H9 (cell line): Measurements from ENCODE around the gene TCF4. TPM values are rescaled to one million over a fixed set of nuclear protein-coding genes. Genes with fewer than 3 reads are reported as not detected.

Source experiments
- DNase-seq: peaks from one replicate; pipeline ENCODE4 v3.0.0-alpha.2; 2017
- H2AFZ ChIP-seq: one replicate; pipeline ENCODE4 v1.6.1; 2013; ENCODE audit warnings: mild to moderate bottlenecking, low read length, control low read depth, moderate library complexity
- H2AK5ac ChIP-seq: 2 replicates; pipeline ENCODE4 v1.6.1; 2013; ENCODE audit warnings: low read length, control low read depth, mixed read lengths; ENCODE audit not compliant: insufficient read length
- H2BK120ac ChIP-seq: one replicate; pipeline ENCODE4 v1.6.1; 2013; ENCODE audit warnings: low read depth, mild to moderate bottlenecking, low read length, control low read depth, inconsistent platforms; ENCODE audit not compliant: poor library complexity, severe bottlenecking
- H2BK12ac ChIP-seq: 2 replicates; pipeline ENCODE4 v1.6.1; 2013; ENCODE audit warnings: low read length, control low read depth, mixed read lengths, low read depth; ENCODE audit not compliant: insufficient read length
- H2BK15ac ChIP-seq: 2 replicates; pipeline ENCODE4 v1.6.1; 2013; ENCODE audit warnings: low read depth, low read length, control low read depth
- H2BK20ac ChIP-seq: one replicate; pipeline ENCODE4 v1.6.1; 2013; ENCODE audit warnings: low read depth, mild to moderate bottlenecking, low read length, control low read depth, inconsistent platforms; ENCODE audit not compliant: poor library complexity, severe bottlenecking
- H2BK5ac ChIP-seq: 2 replicates; pipeline ENCODE4 v1.6.1; 2013; ENCODE audit warnings: low read length, control low read depth, mixed read lengths; ENCODE audit not compliant: insufficient read length
- H3K14ac ChIP-seq: 2 replicates; pipeline ENCODE4 v1.6.1; 2013; ENCODE audit warnings: low read length, control low read depth; ENCODE audit not compliant: insufficient read depth
- H3K18ac ChIP-seq: 2 replicates; pipeline ENCODE4 v1.6.1; 2013; ENCODE audit warnings: low read depth, mild to moderate bottlenecking, mixed read lengths, low read length, control low read depth; ENCODE audit not compliant: insufficient read length
- H3K23ac ChIP-seq: 2 replicates; pipeline ENCODE4 v1.6.1; 2013; ENCODE audit warnings: low read length, control low read depth, mixed read lengths, low read depth; ENCODE audit not compliant: insufficient read length
- H3K23me2 ChIP-seq: 2 replicates; pipeline ENCODE4 v1.6.1; 2013; ENCODE audit warnings: low read depth, mild to moderate bottlenecking, mixed read lengths, low read length, control low read depth; ENCODE audit not compliant: insufficient read length, poor library complexity, severe bottlenecking
- H3K27ac ChIP-seq: 2 replicates; pipeline ENCODE4 v1.5.1; 2013; ENCODE audit warnings: low read length, control low read depth, mixed read lengths, low read depth; ENCODE audit not compliant: insufficient read length
- H3K27me3 ChIP-seq: 2 replicates; pipeline ENCODE4 v1.6.1; 2013; ENCODE audit warnings: low read length, control low read depth, inconsistent platforms; ENCODE audit not compliant: insufficient read depth
- H3K4ac ChIP-seq: 2 replicates; pipeline ENCODE4 v1.6.1; 2013; ENCODE audit warnings: low read depth, mild to moderate bottlenecking, control low read depth, inconsistent platforms, low read length, moderate library complexity
- H3K4me1 ChIP-seq: 2 replicates; pipeline ENCODE4 v1.6.1; 2013; ENCODE audit warnings: low read length, control low read depth, inconsistent platforms; ENCODE audit not compliant: insufficient read depth
- H3K4me2 ChIP-seq: 2 replicates; pipeline ENCODE4 v1.6.1; 2013; ENCODE audit warnings: low read length, control low read depth, mixed read lengths; ENCODE audit not compliant: insufficient read length, insufficient read depth
- H3K56ac ChIP-seq: 2 replicates; pipeline ENCODE4 v1.6.1; 2013; ENCODE audit warnings: low read depth, mild to moderate bottlenecking, mixed read lengths, low read length, control low read depth; ENCODE audit not compliant: insufficient read length
- H3K79me1 ChIP-seq: 2 replicates; pipeline ENCODE4 v1.6.1; 2013; ENCODE audit warnings: low read depth, mild to moderate bottlenecking, moderate library complexity, low read length, control low read depth, inconsistent platforms; ENCODE audit not compliant: insufficient read depth, poor library complexity, severe bottlenecking
- H3K79me2 ChIP-seq: 2 replicates; pipeline ENCODE4 v1.6.1; 2013; ENCODE audit warnings: low read length, control low read depth, inconsistent platforms; ENCODE audit not compliant: insufficient read depth
- H3K9ac ChIP-seq: 2 replicates; pipeline ENCODE4 v1.6.1; 2013; ENCODE audit warnings: low read length, control low read depth, mixed read lengths; ENCODE audit not compliant: insufficient read length; ENCODE audit errors: extremely low read depth
- H3K9me3 ChIP-seq: one replicate; pipeline ENCODE4 v1.6.1; 2013; ENCODE audit warnings: low read depth, low read length, inconsistent platforms; ENCODE audit not compliant: control insufficient read depth
- H3T11ph ChIP-seq: one replicate; pipeline ENCODE4 v1.6.1; 2013; ENCODE audit warnings: mild to moderate bottlenecking, low read length, control low read depth, inconsistent platforms
- H4K20me1 ChIP-seq: one replicate; pipeline ENCODE4 v1.6.1; 2013; ENCODE audit not compliant: control insufficient read depth, insufficient read length, insufficient read depth
- H4K5ac ChIP-seq: 2 replicates; pipeline ENCODE4 v1.6.1; 2013; ENCODE audit warnings: low read depth, mild to moderate bottlenecking, mixed read lengths, low read length, control low read depth; ENCODE audit not compliant: insufficient read length
- H4K8ac ChIP-seq: replicated peaks from 2 replicates; pipeline ENCODE4 v1.6.1; 2013; ENCODE audit warnings: low read length, control low read depth, mixed read lengths, low read depth; ENCODE audit not compliant: insufficient read length
- H4K91ac ChIP-seq: 2 replicates; pipeline ENCODE4 v1.6.1; 2013; ENCODE audit warnings: low read depth, mild to moderate bottlenecking, moderate library complexity, mixed read lengths, low read length, control low read depth; ENCODE audit not compliant: insufficient read length
- H3K27ac Mint-ChIP-seq, 3 experiments: 2 replicates in 2 of 3; 3 replicates in 1 of 3; pipeline ENCODE4 v1.8.0; 2020 to 2021; ENCODE audit warnings: mixed read lengths in 3 of 3, mild to moderate bottlenecking in 1 of 3, moderate library complexity in 1 of 3
- H3K27me3 Mint-ChIP-seq: 2 replicates; pipeline ENCODE4 v1.8.0; 2021; ENCODE audit warnings: low read depth, mild to moderate bottlenecking, moderate library complexity, mixed read lengths
- H3K36me3 Mint-ChIP-seq, 3 experiments: 2 replicates in 2 of 3; 3 replicates in 1 of 3; pipeline ENCODE4 v1.8.0; 2020 to 2021; ENCODE audit warnings: low read depth in 3 of 3, mixed read lengths in 3 of 3; ENCODE audit not compliant: insufficient read depth in 1 of 3
- H3K4me1 Mint-ChIP-seq, 2 experiments: 2 replicates each; pipeline ENCODE4 v1.8.0; 2020; ENCODE audit warnings: mixed read lengths in 2 of 2
- H3K4me3 Mint-ChIP-seq, 2 experiments: 2 replicates in 1 of 2; 3 replicates in 1 of 2; pipeline ENCODE4 v1.8.0; 2020 to 2021; ENCODE audit warnings: mild to moderate bottlenecking in 2 of 2, mixed read lengths in 2 of 2, moderate library complexity in 1 of 2
- H3K9me3 Mint-ChIP-seq, 2 experiments: 2 replicates in 1 of 2; 3 replicates in 1 of 2; pipeline ENCODE4 v1.8.0; 2020; ENCODE audit warnings: mild to moderate bottlenecking in 2 of 2, mixed read lengths in 2 of 2, moderate library complexity in 1 of 2
- CTCF ChIP-seq: fragments of 200-600 bp; sonication (generic); conservative IDR thresholded peaks from 3 replicates; pipeline ENCODE4 v1.8.0; 2021; ENCODE audit warnings: antibody characterized with exemption, mild to moderate bottlenecking
- WGBS: extraction: QIAGEN DNeasy Blood & Tissue Kit; methylation state at CpG from one replicate; pipeline ENCODE4 v1.1.7; 2013; ENCODE audit warnings: missing lambda C conversion rate, low lambda C conversion rate, mixed read lengths; ENCODE audit not compliant: insufficient read length; ENCODE audit errors: extremely low coverage; 5-methylcytosine and 5-hydroxymethylcytosine counted together
- total RNA-seq: library from RNA; stranded (reverse); gene quantifications from 2 replicates; pipeline ENCODE4 v1.2.1, GENCODE V29; 2021

The TCF4 gene
- total RNA-seq, 1 experiment from 2014 or later, result 99.4 TPM

GRCh38 chr18:55486936-55487335 is 101.1 kb downstream of the TCF4 start:
- H3K4me1 Mint-ChIP-seq, result peaks cover 49 to 55% of the 10 kb centered on the region in 2 experiments
- WGBS, result no CpG with 5 or more reads among the region's 3 CpGs

More at GRCh38 chr18:55486936-55487335, 101.1 kb downstream of the TCF4 start:
- Mint-ChIP-seq H3K27me3 (peaks cover 1% of the 10 kb centered on the region; the same call in 1 of the 2 replicates), H3K27ac (peak overlapping the region in 1 of 3 experiments; percentile 12; a peak in 2 of 7 replicates), H3K9me3 (no peaks in the 10 kb centered on the region), H3K36me3 (peaks cover 5 to 6% (median 6%) of the 10 kb centered on the region in 3 experiments; a peak in 4 of 7 replicates), H3K4me3 (no peak overlapping the region; a peak in 2 of 5 replicates)
- Histone ChIP-seq H4K8ac (no peak overlapping the region), H3K27ac (no peak overlapping the region), H2BK20ac (no peak overlapping the region), H3K18ac (no peak overlapping the region), H3K79me1 (peaks cover 4% of the 10 kb centered on the region), H2BK5ac (no peak overlapping the region), H2BK120ac (no peak overlapping the region), H3K14ac (no peak overlapping the region), H3K4me1 (peaks cover 17% of the 10 kb centered on the region; the same call in 1 of the 2 replicates), H4K20me1 (no peaks in the 10 kb centered on the region), H4K5ac (no peak overlapping the region), H2AFZ (no peak overlapping the region), H3K23ac (no peak overlapping the region), H3K9ac (no peak overlapping the region), H3K4ac (no peak overlapping the region), H4K91ac (no peak overlapping the region), H3K23me2 (no peaks in the 10 kb centered on the region), H3K79me2 (peaks cover 14% of the 10 kb centered on the region; the same call in 1 of the 2 replicates), H2AK5ac (no peak overlapping the region), H3K4me2 (no peak overlapping the region), H2BK15ac (no peak overlapping the region), H3K27me3 (no peaks in the 10 kb centered on the region), H2BK12ac (no peak overlapping the region), H3K56ac (no peak overlapping the region), H3T11ph (no peak overlapping the region), H3K9me3 (no peaks in the 10 kb centered on the region)
- TF ChIP-seq CTCF, result no peak
- DNase-seq, result no peak
